Astrocyte (in vitro differentiated cells and primary cell): ENCODE measurements around the gene RASSF5.

Source experiments
- EZH2 ChIP-seq: IDR thresholded peaks from 2 replicates; pipeline ENCODE4 v1.6.1; 2012; ENCODE audit warnings: mild to moderate bottlenecking, low read length, inconsistent platforms; ENCODE audit not compliant: insufficient read depth
- TF ChIP-seq, protein P1 (sequence below): IDR thresholded peaks from 2 replicates; pipeline ENCODE4 v1.5.1; 2011; ENCODE audit warnings: low read depth, mild to moderate bottlenecking, inconsistent platforms, low read length, moderate library complexity; ENCODE audit not compliant: insufficient read depth

DNA sequence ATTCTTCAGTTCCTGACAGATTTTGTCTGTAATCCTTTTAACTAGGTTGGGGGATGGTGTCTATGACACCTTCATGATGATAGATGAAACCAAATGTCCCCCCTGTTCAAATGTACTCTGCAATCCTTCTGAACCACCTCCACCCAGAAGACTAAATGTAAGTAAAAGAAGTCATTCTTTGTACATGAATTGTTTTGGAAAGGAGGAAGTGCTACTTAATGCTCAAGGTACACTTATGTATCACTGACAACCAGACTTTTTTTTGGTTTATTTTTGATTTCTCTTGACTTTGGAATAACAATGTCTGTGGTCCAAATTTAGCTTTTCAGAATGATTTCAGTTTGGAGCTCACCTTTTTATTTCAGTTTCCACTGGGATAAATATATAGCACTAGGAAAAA, 130.3 kb downstream of the RASSF5 start:
- TF ChIP-seq, protein P1, sequence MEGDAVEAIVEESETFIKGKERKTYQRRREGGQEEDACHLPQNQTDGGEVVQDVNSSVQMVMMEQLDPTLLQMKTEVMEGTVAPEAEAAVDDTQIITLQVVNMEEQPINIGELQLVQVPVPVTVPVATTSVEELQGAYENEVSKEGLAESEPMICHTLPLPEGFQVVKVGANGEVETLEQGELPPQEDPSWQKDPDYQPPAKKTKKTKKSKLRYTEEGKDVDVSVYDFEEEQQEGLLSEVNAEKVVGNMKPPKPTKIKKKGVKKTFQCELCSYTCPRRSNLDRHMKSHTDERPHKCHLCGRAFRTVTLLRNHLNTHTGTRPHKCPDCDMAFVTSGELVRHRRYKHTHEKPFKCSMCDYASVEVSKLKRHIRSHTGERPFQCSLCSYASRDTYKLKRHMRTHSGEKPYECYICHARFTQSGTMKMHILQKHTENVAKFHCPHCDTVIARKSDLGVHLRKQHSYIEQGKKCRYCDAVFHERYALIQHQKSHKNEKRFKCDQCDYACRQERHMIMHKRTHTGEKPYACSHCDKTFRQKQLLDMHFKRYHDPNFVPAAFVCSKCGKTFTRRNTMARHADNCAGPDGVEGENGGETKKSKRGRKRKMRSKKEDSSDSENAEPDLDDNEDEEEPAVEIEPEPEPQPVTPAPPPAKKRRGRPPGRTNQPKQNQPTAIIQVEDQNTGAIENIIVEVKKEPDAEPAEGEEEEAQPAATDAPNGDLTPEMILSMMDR = no peak
- TF ChIP-seq EZH2 = no peak
